GM13977 (cell line): ENCODE results near the gene ASXL1.

Source experiments
- DNase-seq: peaks from one replicate; pipeline ENCODE4 v3.0.0; 2012; ENCODE audit warnings: low spot score
- CTCF ChIP-seq: IDR thresholded peaks from 2 replicates; pipeline ENCODE4 v1.5.1; 2012; ENCODE audit warnings: mild to moderate bottlenecking, control low read depth; ENCODE audit not compliant: insufficient read depth; ENCODE audit errors: extremely low read depth, missing control alignments
- in situ Hi-C: fragments of 300-500 bp; cut with MboI; formaldehyde crosslinking; loops from one replicate; pipeline ENCODE4 v1.12.0; 2022; ENCODE audit warnings: low sequenced_read_pairs, low pct_unique_long_range_greater_than_20kb, mixed read lengths, inconsistent platforms; ENCODE audit not compliant: unreplicated experiment

The ASXL1 gene

GRCh38 chr20:32356622-32357374 lies 1.3 kb upstream of the ASXL1 start:
- DNase-seq: no peak
- no peak for TF ChIP-seq CTCF
- in situ Hi-C loops: no loop called here

GRCh38 chr20:32357375-32357868 lies 709 bp upstream of the ASXL1 start:
- no peak for DNase-seq
- in situ Hi-C loops: no loop called here

GRCh38 chr20:32358632-32358882 lies 426 bp downstream of the ASXL1 start:
- TF ChIP-seq CTCF: no peak
- in situ Hi-C loops: no loop called here

More at GRCh38 chr20:32357375-32357868, 709 bp upstream of the ASXL1 start:
- TF ChIP-seq CTCF: no peak

GRCh38 chr20:32358883-32359632 lies 927 bp downstream of the ASXL1 start:
- DNase-seq: peak; percentile 79
- in situ Hi-C loops: no loop called here

More at GRCh38 chr20:32358632-32358882, 426 bp downstream of the ASXL1 start:
- no peak for DNase-seq

GRCh38 chr20:32359633-32360332 lies 1.7 kb downstream of the ASXL1 start:
- in situ Hi-C loops: no loop called here
- no peak for DNase-seq

More at GRCh38 chr20:32358883-32359632, 927 bp downstream of the ASXL1 start:
- TF ChIP-seq CTCF: no peak

More at GRCh38 chr20:32359633-32360332, 1.7 kb downstream of the ASXL1 start:
- TF ChIP-seq CTCF: no peak
